ENCODE results near the gene SPTAN1.
"Not testable (repeated sequence)": the region's sequence is repeated elsewhere in the genome, so short reads cannot be mapped to it uniquely, and the experiment has no call there.

Gene SPTAN1

DNA sequence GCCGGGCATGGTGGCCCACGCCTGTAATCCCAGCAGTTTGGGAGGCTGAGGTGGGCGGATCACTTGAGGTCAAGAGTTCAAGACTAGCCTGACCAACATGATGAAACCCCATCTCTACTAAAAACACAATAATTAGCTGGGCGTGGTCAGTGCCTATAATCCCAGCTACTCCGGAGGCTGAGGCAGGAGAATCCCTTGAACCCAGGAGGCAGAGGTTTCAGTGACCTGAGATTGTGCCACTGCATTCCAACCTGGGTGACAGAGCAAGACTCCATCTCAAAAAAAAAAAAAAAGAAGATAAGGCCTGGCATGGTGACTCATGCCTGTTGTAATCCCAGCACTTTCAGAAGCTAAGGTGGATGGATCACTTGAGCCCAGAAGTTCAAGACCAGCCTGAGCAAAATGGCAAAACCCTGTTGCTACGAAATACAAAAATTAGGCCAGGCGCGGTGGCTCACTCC, 114.1 kb downstream of the SPTAN1 start:
- DNase-seq (ENCODE audit: low spot score): not testable (repeated sequence)

DNA sequence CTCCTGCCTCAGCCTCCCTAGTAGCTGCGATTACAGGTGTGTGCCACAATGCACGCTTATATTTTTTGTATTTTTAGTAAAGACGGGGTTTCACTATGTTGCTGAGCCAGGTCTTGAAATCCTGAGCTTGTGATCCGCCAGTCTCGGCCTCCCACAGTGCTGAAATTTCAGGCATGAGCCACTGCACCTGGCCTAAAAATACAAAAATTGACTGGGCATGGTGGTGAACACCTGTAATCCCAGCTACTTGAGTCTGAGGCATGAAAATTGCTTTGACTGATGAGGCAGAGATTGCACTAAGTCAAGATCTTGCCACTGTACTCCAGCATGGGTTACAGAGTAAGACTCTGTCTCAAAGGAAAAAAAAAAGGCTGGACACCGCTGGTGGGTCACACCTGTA, 117.4 kb downstream of the SPTAN1 start:
- DNase-seq (ENCODE audit: low spot score): no peak

DNA sequence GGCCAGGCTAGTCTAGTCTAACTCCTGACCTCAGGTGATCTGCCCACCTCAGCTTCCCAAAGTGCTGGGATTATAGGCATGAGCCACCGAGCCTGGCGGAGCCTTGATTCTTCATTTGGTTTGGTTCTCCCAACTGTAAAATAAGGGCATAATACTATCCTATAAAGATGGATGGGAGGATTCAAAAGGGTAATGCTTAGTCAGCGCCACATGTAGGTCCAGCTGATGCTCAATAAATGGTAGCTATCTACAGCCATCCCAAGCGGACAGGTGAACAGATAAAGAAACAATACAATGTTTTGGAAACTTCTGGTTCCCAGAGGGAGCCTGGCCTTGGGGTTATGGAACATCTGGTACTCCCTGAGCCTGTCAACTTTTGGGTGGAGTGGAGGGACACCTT, 123.0 kb downstream of the SPTAN1 start:
- DNase-seq (ENCODE audit: low spot score): no peak

DNA sequence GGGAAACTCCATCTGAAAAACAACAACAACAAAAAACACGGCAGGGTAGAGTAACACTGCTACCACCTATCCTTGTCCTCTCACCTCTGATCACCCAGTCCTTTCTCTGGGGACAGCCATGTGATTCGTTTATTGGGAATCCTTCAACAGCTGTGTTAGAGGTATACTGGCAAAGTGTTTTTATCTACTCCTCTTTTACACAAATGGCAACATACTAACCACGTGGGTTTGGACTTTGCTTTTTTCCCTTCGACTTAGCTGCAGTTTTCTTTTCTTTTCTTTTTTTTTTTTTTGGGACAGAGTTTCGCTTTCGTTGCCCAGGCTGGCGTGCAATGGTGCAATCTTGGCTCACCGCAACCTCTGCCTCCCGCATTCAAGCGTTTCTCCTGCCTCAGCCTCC, 125.4 kb downstream of the SPTAN1 start:
- no peak for DNase-seq (ENCODE audit: low spot score)

Measured in GM03348 (cell line).